H9 (cell line): ENCODE data around the gene ATF3. TPM values are rescaled to one million over a fixed set of nuclear protein-coding genes. Genes with fewer than 3 reads are reported as not detected.

Source experiments
- DNase-seq: peaks from one replicate; pipeline ENCODE4 v3.0.0-alpha.2; 2017
- H2AFZ ChIP-seq: one replicate; pipeline ENCODE4 v1.6.1; 2013; ENCODE audit warnings: mild to moderate bottlenecking, low read length, control low read depth, moderate library complexity
- H2AK5ac ChIP-seq: 2 replicates; pipeline ENCODE4 v1.6.1; 2013; ENCODE audit warnings: low read length, control low read depth, mixed read lengths; ENCODE audit not compliant: insufficient read length
- H2BK120ac ChIP-seq: one replicate; pipeline ENCODE4 v1.6.1; 2013; ENCODE audit warnings: low read depth, mild to moderate bottlenecking, low read length, control low read depth, inconsistent platforms; ENCODE audit not compliant: poor library complexity, severe bottlenecking
- H2BK12ac ChIP-seq: 2 replicates; pipeline ENCODE4 v1.6.1; 2013; ENCODE audit warnings: low read length, control low read depth, mixed read lengths, low read depth; ENCODE audit not compliant: insufficient read length
- H2BK15ac ChIP-seq: 2 replicates; pipeline ENCODE4 v1.6.1; 2013; ENCODE audit warnings: low read depth, low read length, control low read depth
- H2BK20ac ChIP-seq: one replicate; pipeline ENCODE4 v1.6.1; 2013; ENCODE audit warnings: low read depth, mild to moderate bottlenecking, low read length, control low read depth, inconsistent platforms; ENCODE audit not compliant: poor library complexity, severe bottlenecking
- H2BK5ac ChIP-seq: 2 replicates; pipeline ENCODE4 v1.6.1; 2013; ENCODE audit warnings: low read length, control low read depth, mixed read lengths; ENCODE audit not compliant: insufficient read length
- H3K14ac ChIP-seq: 2 replicates; pipeline ENCODE4 v1.6.1; 2013; ENCODE audit warnings: low read length, control low read depth; ENCODE audit not compliant: insufficient read depth
- H3K18ac ChIP-seq: 2 replicates; pipeline ENCODE4 v1.6.1; 2013; ENCODE audit warnings: low read depth, mild to moderate bottlenecking, mixed read lengths, low read length, control low read depth; ENCODE audit not compliant: insufficient read length
- H3K23ac ChIP-seq: 2 replicates; pipeline ENCODE4 v1.6.1; 2013; ENCODE audit warnings: low read length, control low read depth, mixed read lengths, low read depth; ENCODE audit not compliant: insufficient read length
- H3K23me2 ChIP-seq: 2 replicates; pipeline ENCODE4 v1.6.1; 2013; ENCODE audit warnings: low read depth, mild to moderate bottlenecking, mixed read lengths, low read length, control low read depth; ENCODE audit not compliant: insufficient read length, poor library complexity, severe bottlenecking
- H3K27ac ChIP-seq: 2 replicates; pipeline ENCODE4 v1.5.1; 2013; ENCODE audit warnings: low read length, control low read depth, mixed read lengths, low read depth; ENCODE audit not compliant: insufficient read length
- H3K27me3 ChIP-seq: 2 replicates; pipeline ENCODE4 v1.6.1; 2013; ENCODE audit warnings: low read length, control low read depth, inconsistent platforms; ENCODE audit not compliant: insufficient read depth
- H3K4ac ChIP-seq: 2 replicates; pipeline ENCODE4 v1.6.1; 2013; ENCODE audit warnings: low read depth, mild to moderate bottlenecking, control low read depth, inconsistent platforms, low read length, moderate library complexity
- H3K4me1 ChIP-seq: 2 replicates; pipeline ENCODE4 v1.6.1; 2013; ENCODE audit warnings: low read length, control low read depth, inconsistent platforms; ENCODE audit not compliant: insufficient read depth
- H3K4me2 ChIP-seq: 2 replicates; pipeline ENCODE4 v1.6.1; 2013; ENCODE audit warnings: low read length, control low read depth, mixed read lengths; ENCODE audit not compliant: insufficient read length, insufficient read depth
- H3K56ac ChIP-seq: 2 replicates; pipeline ENCODE4 v1.6.1; 2013; ENCODE audit warnings: low read depth, mild to moderate bottlenecking, mixed read lengths, low read length, control low read depth; ENCODE audit not compliant: insufficient read length
- H3K79me1 ChIP-seq: 2 replicates; pipeline ENCODE4 v1.6.1; 2013; ENCODE audit warnings: low read depth, mild to moderate bottlenecking, moderate library complexity, low read length, control low read depth, inconsistent platforms; ENCODE audit not compliant: insufficient read depth, poor library complexity, severe bottlenecking
- H3K79me2 ChIP-seq: 2 replicates; pipeline ENCODE4 v1.6.1; 2013; ENCODE audit warnings: low read length, control low read depth, inconsistent platforms; ENCODE audit not compliant: insufficient read depth
- H3K9ac ChIP-seq: 2 replicates; pipeline ENCODE4 v1.6.1; 2013; ENCODE audit warnings: low read length, control low read depth, mixed read lengths; ENCODE audit not compliant: insufficient read length; ENCODE audit errors: extremely low read depth
- H3K9me3 ChIP-seq: one replicate; pipeline ENCODE4 v1.6.1; 2013; ENCODE audit warnings: low read depth, low read length, inconsistent platforms; ENCODE audit not compliant: control insufficient read depth
- H3T11ph ChIP-seq: one replicate; pipeline ENCODE4 v1.6.1; 2013; ENCODE audit warnings: mild to moderate bottlenecking, low read length, control low read depth, inconsistent platforms
- H4K20me1 ChIP-seq: one replicate; pipeline ENCODE4 v1.6.1; 2013; ENCODE audit not compliant: control insufficient read depth, insufficient read length, insufficient read depth
- H4K5ac ChIP-seq: 2 replicates; pipeline ENCODE4 v1.6.1; 2013; ENCODE audit warnings: low read depth, mild to moderate bottlenecking, mixed read lengths, low read length, control low read depth; ENCODE audit not compliant: insufficient read length
- H4K8ac ChIP-seq: replicated peaks from 2 replicates; pipeline ENCODE4 v1.6.1; 2013; ENCODE audit warnings: low read length, control low read depth, mixed read lengths, low read depth; ENCODE audit not compliant: insufficient read length
- H4K91ac ChIP-seq: 2 replicates; pipeline ENCODE4 v1.6.1; 2013; ENCODE audit warnings: low read depth, mild to moderate bottlenecking, moderate library complexity, mixed read lengths, low read length, control low read depth; ENCODE audit not compliant: insufficient read length
- H3K27ac Mint-ChIP-seq, 3 experiments: 2 replicates in 2 of 3; 3 replicates in 1 of 3; pipeline ENCODE4 v1.8.0; 2020 to 2021; ENCODE audit warnings: mixed read lengths in 3 of 3, mild to moderate bottlenecking in 1 of 3, moderate library complexity in 1 of 3
- H3K27me3 Mint-ChIP-seq: 2 replicates; pipeline ENCODE4 v1.8.0; 2021; ENCODE audit warnings: low read depth, mild to moderate bottlenecking, moderate library complexity, mixed read lengths
- H3K36me3 Mint-ChIP-seq, 3 experiments: 2 replicates in 2 of 3; 3 replicates in 1 of 3; pipeline ENCODE4 v1.8.0; 2020 to 2021; ENCODE audit warnings: low read depth in 3 of 3, mixed read lengths in 3 of 3; ENCODE audit not compliant: insufficient read depth in 1 of 3
- H3K4me1 Mint-ChIP-seq, 2 experiments: 2 replicates each; pipeline ENCODE4 v1.8.0; 2020; ENCODE audit warnings: mixed read lengths in 2 of 2
- H3K4me3 Mint-ChIP-seq, 2 experiments: 2 replicates in 1 of 2; 3 replicates in 1 of 2; pipeline ENCODE4 v1.8.0; 2020 to 2021; ENCODE audit warnings: mild to moderate bottlenecking in 2 of 2, mixed read lengths in 2 of 2, moderate library complexity in 1 of 2
- H3K9me3 Mint-ChIP-seq, 2 experiments: 2 replicates in 1 of 2; 3 replicates in 1 of 2; pipeline ENCODE4 v1.8.0; 2020; ENCODE audit warnings: mild to moderate bottlenecking in 2 of 2, mixed read lengths in 2 of 2, moderate library complexity in 1 of 2
- WGBS: extraction: QIAGEN DNeasy Blood & Tissue Kit; methylation state at CpG from one replicate; pipeline ENCODE4 v1.1.7; 2013; ENCODE audit warnings: missing lambda C conversion rate, low lambda C conversion rate, mixed read lengths; ENCODE audit not compliant: insufficient read length; ENCODE audit errors: extremely low coverage; 5-methylcytosine and 5-hydroxymethylcytosine counted together
- total RNA-seq: library from RNA; stranded (reverse); gene quantifications from 2 replicates; pipeline ENCODE4 v1.2.1, GENCODE V29; 2021
- TF ChIP-seq, protein P1 (sequence below): fragments of 200-600 bp; sonication (generic); conservative IDR thresholded peaks from 3 replicates; pipeline ENCODE4 v1.8.0; 2021; ENCODE audit warnings: antibody characterized with exemption, mild to moderate bottlenecking

Gene ATF3
- total RNA-seq, 1 experiment from 2014 or later, result 14.7 TPM

DNA sequence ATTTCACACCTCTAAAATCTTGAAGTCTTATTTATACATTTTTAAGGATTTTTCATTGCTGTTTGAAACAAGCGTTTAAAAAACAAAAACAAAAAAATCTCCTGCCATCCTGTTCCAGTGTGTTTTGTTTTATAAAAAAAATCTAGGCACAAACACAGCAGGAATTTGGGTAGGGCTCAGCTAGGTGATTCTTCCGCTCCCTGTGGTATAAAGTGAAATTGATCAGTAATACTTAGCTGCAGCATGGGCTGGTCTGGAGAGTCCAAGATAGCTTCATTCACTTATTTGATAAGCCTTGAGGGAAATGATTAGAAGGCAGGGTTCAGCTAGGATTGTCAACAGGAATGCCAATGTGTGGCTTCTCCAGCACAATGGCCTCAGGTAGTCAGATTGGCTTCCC lies 25.7 kb downstream of the ATF3 start:
- no peak overlapping the region for H3K4ac ChIP-seq
- DNase-seq, result no peak
- H3K27ac ChIP-seq, result no peak overlapping the region
- no peak overlapping the region for H4K8ac ChIP-seq
- peaks cover 7% of the 10 kb centered on the region in 2 experiments; a peak in 4 of 5 replicates for H3K9me3 Mint-ChIP-seq
- no peak overlapping the region for H2BK120ac ChIP-seq
- no peaks in the 10 kb centered on the region for H3K9me3 ChIP-seq
- peaks cover 5 to 14% (median 7%) of the 10 kb centered on the region in 3 experiments; a peak in 6 of 7 replicates for H3K36me3 Mint-ChIP-seq
- H3K14ac ChIP-seq, result no peak overlapping the region
- H4K91ac ChIP-seq, result no peak overlapping the region
- H2BK20ac ChIP-seq, result no peak overlapping the region
- peaks cover 7% of the 10 kb centered on the region for H3K27me3 Mint-ChIP-seq
- H3T11ph ChIP-seq, result no peak overlapping the region
- H3K4me1 ChIP-seq, result peaks cover 3% of the 10 kb centered on the region; the same call in 1 of the 2 replicates
- H3K23me2 ChIP-seq, result no peaks in the 10 kb centered on the region
- H2AK5ac ChIP-seq, result no peak overlapping the region
- no peak overlapping the region for H3K56ac ChIP-seq
- H4K5ac ChIP-seq, result no peak overlapping the region
- H3K4me2 ChIP-seq, result no peak overlapping the region
- H3K18ac ChIP-seq, result no peak overlapping the region
- H3K27me3 ChIP-seq, result no peaks in the 10 kb centered on the region
- WGBS, result no CpG with 5 or more reads among the region's 2 CpGs
- no peak overlapping the region for H3K23ac ChIP-seq
- peaks cover 19 to 21% of the 10 kb centered on the region in 2 experiments for H3K4me1 Mint-ChIP-seq
- H2AFZ ChIP-seq, result no peak overlapping the region
- H2BK12ac ChIP-seq, result no peak overlapping the region
- H3K4me3 Mint-ChIP-seq, result no peak overlapping the region
- no peak overlapping the region for H2BK5ac ChIP-seq
- H3K79me1 ChIP-seq, result no peaks in the 10 kb centered on the region
- H3K9ac ChIP-seq, result no peak overlapping the region
- no peak overlapping the region for H3K27ac Mint-ChIP-seq
- H4K20me1 ChIP-seq, result no peaks in the 10 kb centered on the region
- H3K79me2 ChIP-seq, result no peaks in the 10 kb centered on the region
- TF ChIP-seq, protein P1, sequence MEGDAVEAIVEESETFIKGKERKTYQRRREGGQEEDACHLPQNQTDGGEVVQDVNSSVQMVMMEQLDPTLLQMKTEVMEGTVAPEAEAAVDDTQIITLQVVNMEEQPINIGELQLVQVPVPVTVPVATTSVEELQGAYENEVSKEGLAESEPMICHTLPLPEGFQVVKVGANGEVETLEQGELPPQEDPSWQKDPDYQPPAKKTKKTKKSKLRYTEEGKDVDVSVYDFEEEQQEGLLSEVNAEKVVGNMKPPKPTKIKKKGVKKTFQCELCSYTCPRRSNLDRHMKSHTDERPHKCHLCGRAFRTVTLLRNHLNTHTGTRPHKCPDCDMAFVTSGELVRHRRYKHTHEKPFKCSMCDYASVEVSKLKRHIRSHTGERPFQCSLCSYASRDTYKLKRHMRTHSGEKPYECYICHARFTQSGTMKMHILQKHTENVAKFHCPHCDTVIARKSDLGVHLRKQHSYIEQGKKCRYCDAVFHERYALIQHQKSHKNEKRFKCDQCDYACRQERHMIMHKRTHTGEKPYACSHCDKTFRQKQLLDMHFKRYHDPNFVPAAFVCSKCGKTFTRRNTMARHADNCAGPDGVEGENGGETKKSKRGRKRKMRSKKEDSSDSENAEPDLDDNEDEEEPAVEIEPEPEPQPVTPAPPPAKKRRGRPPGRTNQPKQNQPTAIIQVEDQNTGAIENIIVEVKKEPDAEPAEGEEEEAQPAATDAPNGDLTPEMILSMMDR, result no peak
- H2BK15ac ChIP-seq, result no peak overlapping the region
